NCI-H1105 treated with DMSO at 0.1 percent for 48 hours (cell line): Measurements from ENCODE around the gene CIZ1.
"Not testable (repeated sequence)": the region's sequence is repeated elsewhere in the genome, so short reads cannot be mapped to it uniquely, and the experiment has no call there.

Experiments used
- DNase-seq: peaks from one replicate; lab custom pipeline; 2025; lab: John Stamatoyannopoulos, UW

CIZ1 gene

GRCh38 chr9:128145951-128146351 lies 45.4 kb downstream of the CIZ1 start:
- no peak for DNase-seq

- no peak for DNase-seq
Measured at GRCh38 chr9:128145536-128145935, 45.8 kb downstream of the CIZ1 start.

- no peak for DNase-seq
Measured at GRCh38 chr9:128144239-128145181, 46.9 kb downstream of the CIZ1 start.

- no peak for DNase-seq
Measured at GRCh38 chr9:128143525-128144238, 47.7 kb downstream of the CIZ1 start.

- no peak for DNase-seq
Measured at GRCh38 chr9:128142596-128142995, 48.8 kb downstream of the CIZ1 start.

- DNase-seq, result no peak
Measured at GRCh38 chr9:128142061-128142460, 49.3 kb downstream of the CIZ1 start.

- no peak for DNase-seq
Measured at GRCh38 chr9:128141604-128142003, 49.8 kb downstream of the CIZ1 start.

- DNase-seq, result no peak
Measured at GRCh38 chr9:128139621-128140020, 51.8 kb downstream of the CIZ1 start.

- DNase-seq, result no peak
Measured at GRCh38 chr9:128138001-128138400, 53.4 kb downstream of the CIZ1 start.

- no peak for DNase-seq
Measured at GRCh38 chr9:128136816-128137793, 54.3 kb downstream of the CIZ1 start.

GRCh38 chr9:128135561-128135960 lies 55.8 kb downstream of the CIZ1 start:
- not testable (repeated sequence) for DNase-seq

GRCh38 chr9:128132139-128132538 lies 59.2 kb downstream of the CIZ1 start:
- DNase-seq, result not testable (repeated sequence)

GRCh38 chr9:128131346-128131745 lies 60.0 kb downstream of the CIZ1 start:
- DNase-seq, result not testable (repeated sequence)

GRCh38 chr9:128130651-128131050 lies 60.7 kb downstream of the CIZ1 start:
- not testable (repeated sequence) for DNase-seq

- DNase-seq, result not testable (repeated sequence)
Measured at GRCh38 chr9:128129976-128130590, 61.3 kb downstream of the CIZ1 start.

GRCh38 chr9:128128836-128129590 lies 62.4 kb downstream of the CIZ1 start:
- DNase-seq, result no peak

GRCh38 chr9:128127990-128128835 lies 63.2 kb downstream of the CIZ1 start:
- peak; percentile 86 for DNase-seq

- peak; percentile 61 for DNase-seq
Measured at GRCh38 chr9:128127568-128127989, 63.8 kb downstream of the CIZ1 start, which contains the start of gene PTGES2. PTGES2 (minus strand) TSS chr9:128127729; CDS start chr9:128127717, 12 bp downstream.

- DNase-seq, result no peak
Measured at GRCh38 chr9:128125580-128126354, 65.6 kb downstream of the CIZ1 start.
